IPS-NIHi7 (cell line): Measurements from ENCODE around the gene PMIS2.
"Not testable (repeated sequence)": the region's sequence is repeated elsewhere in the genome, so short reads cannot be mapped to it uniquely, and the experiment has no call there.

Experiments
- DNase-seq: peaks from one replicate; pipeline ENCODE4 v3.0.0; 2012; ENCODE audit warnings: mixed read lengths; ENCODE audit errors: extremely low spot score

The PMIS2 gene

DNA sequence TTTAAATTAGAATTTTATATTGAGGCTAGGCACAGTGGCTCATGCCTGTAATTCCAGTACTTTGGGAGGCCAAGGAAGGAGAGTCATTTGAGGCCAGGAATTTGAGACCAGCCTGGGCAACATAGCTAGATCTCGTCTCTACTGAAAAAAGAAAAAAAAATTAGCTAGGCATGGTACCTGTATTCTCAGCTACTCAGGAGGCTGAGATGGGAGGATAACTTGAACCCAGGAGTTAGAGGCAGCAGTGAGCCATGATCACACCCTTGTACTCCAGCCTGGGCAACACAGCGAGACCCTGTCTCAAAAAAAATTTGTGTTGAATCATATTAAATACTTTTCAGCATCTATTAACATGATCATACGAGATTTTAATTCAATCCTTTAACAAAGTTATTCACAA lies 4.9 kb downstream of the PMIS2 start:
- no peak for DNase-seq

DNA sequence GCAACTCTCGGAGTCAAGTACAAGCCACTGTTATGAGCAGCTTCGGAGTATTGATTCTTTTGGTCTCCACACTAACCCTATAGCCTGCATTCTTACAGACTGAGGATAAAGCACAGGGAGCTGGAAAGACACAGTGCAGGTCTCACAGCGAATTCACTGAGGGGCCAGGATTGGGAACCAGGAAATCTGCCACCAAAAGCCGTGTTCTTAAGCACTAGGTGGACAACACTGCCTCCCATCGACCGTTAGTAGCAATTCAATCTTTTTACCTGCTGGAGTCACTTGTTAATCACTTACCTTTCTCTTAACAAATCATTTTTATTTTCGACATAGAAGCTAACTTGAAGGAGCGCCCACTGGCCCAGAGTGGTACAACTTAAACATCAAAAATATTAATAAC lies 6.3 kb downstream of the PMIS2 start:
- peak; percentile 84 for DNase-seq

DNA sequence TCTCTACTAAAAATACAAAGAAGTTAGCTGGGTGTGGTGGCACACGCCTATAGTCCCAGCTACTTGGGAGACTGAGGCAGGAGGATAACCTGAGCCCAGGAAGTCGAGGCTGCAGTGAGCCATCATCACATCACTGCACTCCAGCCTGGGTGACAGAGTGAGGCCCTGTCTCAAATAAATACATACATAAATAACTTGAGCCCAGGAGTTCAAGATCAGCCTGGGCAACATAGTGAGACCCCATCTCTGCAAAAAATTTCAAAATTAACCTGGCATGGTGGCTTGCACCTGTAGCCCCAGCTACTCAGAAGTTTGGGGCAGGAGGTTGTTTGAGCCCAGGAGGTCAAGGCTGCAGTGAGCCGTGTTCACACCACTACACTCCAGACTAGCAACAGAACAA lies 9.1 kb downstream of the PMIS2 start:
- not testable (repeated sequence) for DNase-seq

DNA sequence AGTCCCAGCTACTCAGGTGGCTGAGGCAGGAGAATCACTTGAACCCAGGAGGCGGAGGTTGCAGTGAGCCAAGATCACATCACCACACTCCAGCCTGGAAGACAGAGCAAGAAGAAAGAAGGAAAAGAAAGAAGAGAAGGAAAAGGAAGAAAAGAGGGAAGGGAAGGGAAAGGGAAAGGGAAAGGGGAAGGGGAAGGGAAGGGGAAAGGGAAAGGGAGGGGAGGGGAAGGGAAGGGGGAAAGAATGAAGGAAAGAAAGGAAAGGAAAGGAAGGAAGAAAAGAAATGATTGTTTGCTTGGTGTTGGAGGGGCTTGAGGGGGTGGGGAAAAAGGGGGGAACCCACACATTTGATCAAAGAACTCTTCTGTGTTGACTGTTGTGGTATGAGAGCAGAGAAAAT lies 10.0 kb downstream of the PMIS2 start:
- DNase-seq: no peak

- peak; percentile 61 for DNase-seq
Measured at GRCh38 chr19:35596366-35596999, 10.5 kb downstream of the PMIS2 start.

GRCh38 chr19:35601971-35602370 lies 16.0 kb downstream of the PMIS2 start:
- DNase-seq: no peak

DNA sequence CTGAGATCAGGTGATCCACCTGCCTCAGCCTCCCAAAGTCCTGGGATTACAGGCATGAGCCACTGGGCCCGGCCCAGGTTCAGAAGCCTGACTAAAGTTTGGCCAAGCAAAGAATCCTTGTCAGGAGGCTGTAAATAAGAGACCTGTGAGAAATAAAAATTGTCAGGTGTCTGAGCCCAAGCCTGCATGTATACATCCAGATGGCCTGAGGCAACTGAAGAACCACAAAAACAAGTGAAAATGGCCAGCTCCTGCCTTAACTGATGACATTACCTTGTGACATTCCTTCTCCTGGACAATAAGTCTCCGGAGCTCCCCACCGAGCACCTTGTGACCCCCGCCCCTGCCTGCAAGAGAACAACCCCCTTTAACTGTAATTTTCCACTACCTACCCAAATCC lies 18.5 kb downstream of the PMIS2 start:
- not testable (repeated sequence) for DNase-seq

DNA sequence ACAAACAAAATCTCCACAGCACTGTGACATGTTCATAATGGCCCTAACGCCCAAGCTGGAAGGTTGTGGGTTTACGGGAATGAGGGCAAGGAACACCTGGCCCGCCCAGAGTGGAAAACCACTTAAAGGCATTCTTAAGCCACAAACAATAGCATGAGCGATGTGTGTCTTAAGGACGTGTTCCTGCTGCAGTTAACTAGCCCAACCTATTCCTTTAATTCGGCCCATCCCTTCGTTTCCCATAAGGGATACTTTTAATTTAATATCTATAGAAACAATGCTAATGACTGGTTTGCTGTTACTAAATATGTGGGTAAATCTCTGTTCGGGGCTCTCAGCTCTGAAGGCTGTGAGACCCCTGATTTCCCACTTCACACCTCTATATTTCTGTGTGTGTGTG lies 21.2 kb downstream of the PMIS2 start:
- DNase-seq: not testable (repeated sequence)

- no peak for DNase-seq
Measured at GRCh38 chr19:35607661-35608060, 21.7 kb downstream of the PMIS2 start.

- no peak for DNase-seq
Measured at GRCh38 chr19:35608251-35608650, 22.3 kb downstream of the PMIS2 start.

DNA sequence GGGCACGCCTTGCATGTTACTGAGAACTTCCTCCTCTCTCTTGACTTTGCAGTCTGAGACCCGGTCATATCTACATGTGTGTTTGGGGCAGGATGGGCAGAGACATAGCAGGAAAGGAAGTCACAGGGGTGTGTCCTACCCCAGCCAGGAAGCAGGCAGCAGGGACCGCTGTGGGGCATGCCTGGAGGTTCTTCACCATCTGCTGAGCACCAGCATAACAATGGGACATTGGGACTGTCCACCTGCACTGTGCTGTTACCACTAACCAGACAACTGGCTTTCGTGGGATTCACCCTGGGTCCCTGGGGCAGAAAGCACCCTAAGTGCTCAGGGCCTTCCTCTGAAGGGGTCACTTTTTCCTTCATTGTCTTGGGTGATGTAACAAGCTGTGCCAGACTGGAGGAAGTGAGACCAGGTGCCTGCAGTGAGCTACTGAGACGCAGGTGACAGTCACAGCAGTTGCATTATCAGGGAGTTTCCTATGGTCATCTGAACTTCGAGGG lies 23.9 kb downstream of the PMIS2 start:
- no peak for DNase-seq

DNA sequence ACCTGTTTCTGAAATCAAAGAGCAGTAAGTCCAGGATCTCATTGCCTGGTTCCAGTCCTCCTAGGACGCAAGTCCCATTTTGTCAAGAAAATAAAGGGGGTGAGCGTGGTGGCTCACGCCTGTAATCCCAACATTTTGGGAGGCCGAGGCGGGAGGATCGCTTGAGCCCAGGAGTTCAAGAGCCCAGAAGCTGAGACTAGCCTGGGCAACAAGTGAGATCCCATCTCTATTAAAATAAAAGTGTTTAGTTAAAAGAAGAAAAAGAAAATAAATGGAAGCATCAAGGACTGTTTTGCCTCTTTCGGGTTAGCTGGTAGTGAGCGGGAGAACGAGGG lies 26.2 kb downstream of the PMIS2 start:
- DNase-seq: no peak

GRCh38 chr19:35612559-35613321 lies 26.8 kb downstream of the PMIS2 start, which contains the start of gene HAUS5:
TSS of gene HAUS5 (plus strand) at chr19:35612735. CDS start at chr19:35612795, 60 bp downstream.
- DNase-seq: peak; percentile 100

- no peak for DNase-seq
Measured at GRCh38 chr19:35613574-35613973, 27.6 kb downstream of the PMIS2 start.

- no peak for DNase-seq
Measured at GRCh38 chr19:35615036-35615435, 29.1 kb downstream of the PMIS2 start.

DNA sequence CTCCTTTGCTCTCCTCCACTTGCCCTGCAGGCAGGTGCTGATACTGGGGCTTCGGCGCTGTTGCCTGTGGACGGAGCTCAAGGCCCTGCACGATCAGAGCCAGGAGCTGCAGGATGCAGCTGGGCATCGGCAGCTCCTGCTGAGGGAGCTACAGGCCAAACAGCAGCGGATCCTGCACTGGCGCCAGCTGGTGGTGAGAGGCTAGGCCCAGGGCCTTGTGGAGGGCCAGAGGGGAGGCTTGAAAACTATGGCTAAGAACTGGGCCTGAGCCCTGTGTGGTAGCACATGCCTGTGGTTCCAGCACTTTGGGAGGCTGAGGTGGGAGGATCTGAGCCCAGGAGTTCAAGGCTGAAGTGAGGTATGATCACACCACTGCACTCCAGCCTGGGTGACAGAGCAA lies 32.9 kb downstream of the PMIS2 start:
- peak; percentile 39 for DNase-seq

DNA sequence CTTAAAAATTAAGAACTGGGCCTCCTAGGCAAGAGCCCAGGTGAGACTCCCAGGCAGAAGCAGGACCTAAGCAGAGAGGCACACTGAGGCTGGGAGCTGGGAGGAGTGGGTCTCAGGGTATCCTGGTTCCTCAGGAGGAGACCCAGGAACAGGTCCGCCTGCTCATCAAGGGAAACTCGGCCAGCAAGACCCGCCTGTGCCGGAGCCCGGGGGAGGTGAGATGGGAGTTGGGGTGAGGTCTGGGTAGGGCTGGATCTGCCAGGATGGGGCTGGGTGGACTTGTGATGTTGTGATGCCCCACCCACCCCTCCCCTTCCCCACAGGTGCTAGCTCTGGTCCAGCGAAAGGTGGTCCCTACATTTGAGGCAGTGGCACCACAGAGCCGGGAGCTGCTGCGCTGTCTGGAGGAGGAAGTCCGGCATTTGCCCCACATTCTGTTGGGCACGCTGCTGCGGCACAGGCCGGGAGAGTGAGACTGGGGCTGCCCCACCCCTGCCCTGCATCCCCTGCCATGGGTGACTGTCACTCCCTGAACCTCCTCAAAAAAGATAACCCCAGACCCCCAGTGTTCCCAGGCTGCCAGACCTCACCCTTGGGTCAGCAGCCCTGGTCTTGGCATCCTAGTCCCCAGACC lies 33.4 kb downstream of the PMIS2 start:
- DNase-seq: no peak

GRCh38 chr19:35620001-35620400 lies 34.0 kb downstream of the PMIS2 start:
- DNase-seq: no peak

GRCh38 chr19:35621708-35622107 lies 35.7 kb downstream of the PMIS2 start:
- no peak for DNase-seq

DNA sequence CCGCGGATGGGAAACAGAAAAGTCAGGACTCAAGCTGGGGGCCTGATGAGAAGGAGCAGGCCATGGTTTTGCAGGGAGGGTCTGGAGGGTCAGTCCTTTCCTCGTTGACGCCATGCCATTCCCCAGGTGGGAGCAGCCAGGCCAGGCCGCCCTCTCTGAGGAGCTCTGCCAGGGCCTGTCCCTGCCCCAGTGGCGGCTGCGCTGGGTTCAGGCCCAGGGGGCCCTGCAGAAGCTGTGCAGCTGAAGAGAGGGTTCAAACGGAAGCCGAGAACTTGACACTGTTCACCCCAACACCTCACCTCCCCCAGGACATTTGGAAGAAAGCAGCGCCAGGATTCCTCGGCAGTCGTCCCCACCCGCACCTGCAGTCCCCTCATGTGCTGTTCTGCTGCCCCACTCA lies 36.8 kb downstream of the PMIS2 start:
- DNase-seq: no peak

- DNase-seq: no peak
Measured at GRCh38 chr19:35623327-35624010, 37.5 kb downstream of the PMIS2 start.

DNA sequence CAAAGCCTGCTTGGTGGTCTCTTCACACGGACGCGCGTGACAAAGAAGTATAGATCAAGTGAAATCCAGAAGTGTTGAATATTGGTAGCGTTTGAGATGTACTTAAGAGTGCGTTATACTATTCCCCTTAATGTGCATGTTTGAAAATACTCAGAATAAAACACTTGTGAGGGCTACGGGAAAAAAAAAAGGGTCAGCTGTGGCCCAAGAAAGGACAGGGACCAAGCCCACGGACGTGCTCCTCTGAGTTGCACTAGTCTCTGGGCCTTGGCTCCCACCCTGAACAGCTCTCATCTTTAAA lies 42.2 kb downstream of the PMIS2 start:
- DNase-seq: no peak
